ENCODE data around the gene MRPL12.
A peak's percentile ranks its signal among the peaks of the same experiment; 100 is the strongest.

The MRPL12 gene

DNA sequence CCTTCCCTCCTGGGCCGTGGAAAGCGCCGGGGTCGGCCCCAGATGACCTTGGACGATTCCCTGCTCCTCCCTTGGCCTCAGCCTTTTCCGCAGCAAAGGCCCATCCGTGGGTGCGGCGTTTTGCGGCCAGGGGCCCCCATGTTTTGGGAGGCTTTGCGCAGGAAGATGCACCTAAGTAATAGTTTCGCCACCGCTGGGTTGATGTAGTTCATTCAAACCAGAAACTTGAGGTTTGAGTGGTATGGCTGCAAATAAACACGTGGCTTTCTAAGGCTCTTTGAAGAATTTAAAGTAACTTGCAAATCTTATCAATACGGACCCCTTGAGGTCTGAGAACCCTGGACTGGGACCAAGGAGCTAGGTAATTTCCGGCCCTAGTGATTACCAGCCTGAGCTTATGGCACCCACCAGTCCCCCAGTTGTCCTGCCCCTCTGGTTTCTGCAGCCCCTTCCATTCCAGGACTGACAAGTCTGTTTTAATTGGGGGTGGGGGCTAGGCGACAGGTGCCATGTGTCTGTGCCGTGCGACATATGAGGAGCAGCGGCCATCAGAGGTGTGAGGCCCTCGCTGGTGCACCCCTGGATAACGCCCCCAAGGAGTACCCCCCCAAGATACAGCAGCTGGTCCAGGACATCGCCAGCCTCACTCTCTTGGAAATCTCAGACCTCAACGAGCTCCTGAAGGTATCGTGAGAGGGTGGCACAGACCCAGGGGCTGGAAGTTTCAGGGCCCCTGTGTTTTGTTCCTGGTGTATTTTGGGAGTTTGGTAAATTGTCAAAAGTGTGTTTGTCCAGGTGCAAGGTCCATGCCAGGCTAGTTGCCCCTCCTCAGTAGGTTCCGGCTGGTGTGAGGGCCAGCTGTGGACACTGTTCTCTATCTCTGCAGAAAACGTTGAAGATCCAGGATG is 834 bp downstream of the MRPL12 start:
- peak; percentile 28 for DNase-seq

DNA sequence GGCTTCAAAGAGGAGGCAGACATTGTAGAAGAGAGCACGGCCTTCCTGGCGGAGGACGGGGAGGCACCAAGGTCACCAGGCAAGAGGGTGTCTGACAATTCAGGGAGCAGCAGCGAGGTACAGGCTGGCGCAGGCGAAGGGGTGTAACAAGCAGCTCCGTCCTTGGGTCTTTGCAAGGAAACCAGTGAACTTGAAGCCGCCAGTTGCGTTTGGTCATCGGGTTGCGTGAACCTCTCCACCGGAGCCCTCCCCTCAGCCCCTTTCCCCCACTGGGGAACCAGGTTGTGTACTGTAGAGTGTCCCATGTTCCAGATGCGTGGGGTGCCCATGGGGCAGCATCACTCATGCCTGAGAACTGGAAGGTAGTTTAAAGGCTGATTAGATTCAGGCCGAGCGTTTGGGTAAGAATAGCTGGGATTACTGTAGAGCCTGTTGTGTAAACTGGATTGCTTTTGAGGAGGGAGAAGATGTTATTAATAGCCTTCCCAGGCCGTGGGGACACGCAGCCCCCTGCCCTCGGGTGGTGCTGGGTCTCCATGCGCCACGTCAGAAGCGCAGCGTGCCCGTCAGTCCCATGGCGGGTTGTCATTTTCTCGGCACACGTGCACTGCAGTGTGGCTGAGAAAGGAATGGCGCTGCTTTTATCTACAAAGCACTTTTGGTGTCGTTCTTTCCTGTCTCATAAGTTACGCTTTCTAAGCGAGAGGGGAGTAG is 2.5 kb downstream of the MRPL12 start:
- DNase-seq, result no peak

- no peak for DNase-seq
Measured at GRCh38 chr17:81706232-81706611, 3.1 kb downstream of the MRPL12 start.

- DNase-seq, result no peak
Measured at GRCh38 chr17:81706757-81707624, 3.8 kb downstream of the MRPL12 start.

DNA sequence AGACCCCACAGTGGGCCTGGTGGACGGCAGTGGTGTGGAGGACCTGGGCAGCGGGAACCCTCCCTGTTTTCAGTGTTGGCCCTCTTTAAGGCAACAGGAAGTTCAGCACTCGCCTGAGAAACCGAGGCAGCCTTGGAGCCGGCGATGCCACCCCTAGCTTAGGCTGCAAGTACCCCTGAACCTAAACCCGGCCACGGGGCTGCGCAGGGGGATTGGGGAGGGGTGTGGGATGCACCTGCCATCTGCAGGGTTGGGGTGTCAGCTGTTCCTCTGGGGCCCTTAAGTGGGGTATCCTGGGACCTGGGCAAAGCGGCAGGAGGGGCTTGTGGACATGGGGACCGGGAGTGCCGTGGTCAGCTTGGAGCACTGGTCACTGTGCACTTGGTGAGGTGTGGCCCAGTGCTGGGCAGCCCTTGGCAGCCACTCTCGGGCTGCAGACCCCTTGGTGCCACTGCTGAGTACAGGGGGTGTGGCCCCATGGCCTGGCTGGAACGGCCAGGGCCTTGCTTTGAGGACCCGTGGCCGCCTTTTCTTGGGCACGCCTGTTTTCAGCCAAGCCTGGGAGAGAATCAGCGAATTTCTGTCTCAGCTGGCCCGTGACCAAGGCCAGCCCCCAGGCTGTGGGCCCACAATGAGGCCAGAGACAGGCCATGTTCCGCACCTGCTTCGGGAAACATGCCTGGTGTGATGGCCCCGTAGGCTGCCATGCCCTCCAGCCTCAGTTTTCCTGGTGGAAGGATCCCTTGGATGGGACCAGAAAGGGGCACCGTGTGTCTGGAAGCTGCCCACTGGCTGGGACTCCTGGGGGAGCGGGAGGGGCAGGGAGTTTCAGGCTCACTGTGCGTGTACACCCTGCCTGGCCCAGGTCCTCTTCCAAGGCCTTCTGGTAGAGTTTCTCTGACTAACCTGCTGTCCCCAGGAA is 4.8 kb downstream of the MRPL12 start:
- DNase-seq, result no peak

DNA sequence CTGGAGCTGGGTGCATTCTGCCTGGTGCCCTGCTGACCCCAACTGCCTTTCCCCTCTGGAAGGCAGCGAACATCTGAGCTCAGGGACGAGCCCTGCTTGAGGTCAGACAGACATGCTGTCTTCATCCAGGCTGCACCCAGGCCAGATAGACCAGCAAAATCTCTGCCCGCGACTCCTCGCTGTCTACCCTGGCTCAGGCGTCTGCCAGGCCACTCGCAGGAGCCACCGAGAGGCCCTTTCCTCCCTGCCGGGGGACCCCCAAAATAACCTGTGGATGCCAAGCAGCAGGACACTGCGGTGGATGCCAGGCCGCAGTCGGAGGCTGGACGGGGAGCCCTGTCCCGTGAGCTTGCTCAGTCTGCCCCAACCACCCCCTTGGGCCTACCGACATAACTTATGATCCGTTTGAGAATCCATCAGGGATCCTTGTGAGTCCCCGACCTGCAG is 5.6 kb downstream of the MRPL12 start:
- no peak for DNase-seq

GRCh38 chr17:81710514-81711308 is 7.5 kb downstream of the MRPL12 start:
- no peak for DNase-seq

- DNase-seq, result peak; percentile 77
Measured at GRCh38 chr17:81711814-81712467, 8.8 kb downstream of the MRPL12 start, which contains the start of gene SLC25A10. Gene SLC25A10, plus strand, starts transcription at chr17:81712284. Its CDS starts 143 bp downstream, at chr17:81712427.

- no peak for DNase-seq
Measured at GRCh38 chr17:81712468-81713003, 9.4 kb downstream of the MRPL12 start.

GRCh38 chr17:81713004-81713555 is 9.9 kb downstream of the MRPL12 start:
- no peak for DNase-seq

GRCh38 chr17:81713556-81714411 is 10.6 kb downstream of the MRPL12 start:
- no peak for DNase-seq

- DNase-seq, result no peak
Measured at GRCh38 chr17:81714412-81715106, 11.4 kb downstream of the MRPL12 start.

DNA sequence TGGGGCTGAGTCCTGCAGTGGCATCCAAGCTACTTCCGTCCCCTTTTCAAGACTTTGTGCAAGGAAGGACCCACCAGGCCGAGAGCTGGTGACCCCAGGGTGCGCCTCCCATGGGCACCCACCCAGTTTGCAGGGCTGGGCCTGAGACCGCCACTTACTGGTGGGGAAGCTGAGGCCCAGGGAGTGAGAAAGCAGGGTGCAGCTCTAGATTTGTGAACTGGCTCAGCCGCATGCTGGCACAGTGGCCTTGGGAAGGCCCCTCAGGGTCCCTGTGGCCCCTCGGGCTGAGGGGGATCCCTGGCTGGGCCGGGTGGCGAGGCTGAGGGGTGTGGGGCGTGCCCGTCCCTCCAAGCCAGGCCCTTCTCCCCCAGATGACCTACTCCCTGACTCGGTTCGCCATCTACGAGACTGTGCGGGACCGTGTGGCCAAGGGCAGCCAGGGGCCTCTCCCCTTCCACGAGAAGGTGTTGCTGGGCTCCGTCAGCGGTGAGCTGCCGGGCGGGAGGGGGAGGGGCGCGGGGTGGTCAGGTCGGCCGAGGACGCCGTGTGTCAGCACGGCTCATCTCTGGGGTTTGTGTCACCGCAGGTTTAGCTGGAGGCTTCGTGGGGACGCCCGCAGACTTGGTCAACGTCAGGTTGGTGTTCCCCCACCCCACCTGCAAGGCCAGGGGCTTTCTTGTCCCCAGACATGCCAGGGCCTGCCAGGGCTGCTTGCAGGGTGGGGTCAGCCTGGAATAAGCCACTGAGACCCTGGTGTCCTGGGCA is 12.1 kb downstream of the MRPL12 start:
- no peak for DNase-seq

- DNase-seq, result no peak
Measured at GRCh38 chr17:81715872-81716673, 12.9 kb downstream of the MRPL12 start.

DNA sequence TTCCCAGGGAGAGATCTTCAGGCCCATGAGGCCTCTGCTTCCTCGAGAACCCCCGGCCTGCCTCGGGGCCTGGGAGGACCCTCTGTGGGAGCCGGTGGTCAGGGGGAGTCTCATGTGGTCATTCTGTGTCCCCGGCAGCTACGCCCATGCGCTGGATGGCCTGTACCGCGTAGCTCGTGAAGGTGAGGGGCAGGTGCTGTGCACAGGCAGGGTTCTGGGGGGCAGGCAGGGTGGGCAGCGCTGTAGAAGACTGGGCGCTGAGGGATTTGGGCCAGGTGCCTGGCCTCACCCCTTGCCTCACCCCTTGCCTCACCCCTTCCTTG is 13.5 kb downstream of the MRPL12 start:
- no peak for DNase-seq

- no peak for DNase-seq
Measured at GRCh38 chr17:81717049-81717765, 14.0 kb downstream of the MRPL12 start.

Data from CD4-positive, alpha-beta T cell treated with Interleukin-21 for 1 hour (primary cell).